OCI-M1 (cell line): ENCODE measurements around the gene ACCS.

Experiments used
- DNase-seq: peaks from one replicate; lab custom pipeline; 2025; lab: John Stamatoyannopoulos, UW

ACCS gene

GRCh38 chr11:44043157-44043556 lies 22.9 kb upstream of the ACCS start:
- DNase-seq, result no peak

GRCh38 chr11:44046182-44046581 lies 19.9 kb upstream of the ACCS start:
- DNase-seq, result no peak

GRCh38 chr11:44047298-44047697 lies 18.8 kb upstream of the ACCS start:
- DNase-seq, result no peak

GRCh38 chr11:44047931-44048431 lies 18.1 kb upstream of the ACCS start, which contains the start of gene ACCSL:
TSS of gene ACCSL (plus strand) at chr11:44047981. CDS start at chr11:44048037, 56 bp downstream.
- DNase-seq, result no peak

GRCh38 chr11:44049832-44050231 lies 16.2 kb upstream of the ACCS start:
- DNase-seq, result no peak

- DNase-seq, result no peak
Observed at GRCh38 chr11:44051171-44051570, 14.9 kb upstream of the ACCS start.

GRCh38 chr11:44057340-44057739 lies 8.7 kb upstream of the ACCS start:
- DNase-seq, result no peak

GRCh38 chr11:44058275-44058674 lies 7.8 kb upstream of the ACCS start:
- DNase-seq, result no peak

- no peak for DNase-seq
Observed at GRCh38 chr11:44065161-44065661, 859 bp upstream of the ACCS start.

GRCh38 chr11:44066732-44067141 lies 667 bp downstream of the ACCS start:
- DNase-seq, result peak; percentile 56

- DNase-seq, result peak; percentile 56
Observed at GRCh38 chr11:44067266-44067665, 1.2 kb downstream of the ACCS start.

- DNase-seq, result no peak
Observed at GRCh38 chr11:44068180-44068579, 2.1 kb downstream of the ACCS start.

GRCh38 chr11:44071157-44071556 lies 5.1 kb downstream of the ACCS start:
- DNase-seq, result no peak

GRCh38 chr11:44072757-44073658 lies 6.9 kb downstream of the ACCS start:
- no peak for DNase-seq

- no peak for DNase-seq
Observed at GRCh38 chr11:44078794-44079193, 12.7 kb downstream of the ACCS start.

- no peak for DNase-seq
Observed at GRCh38 chr11:44079376-44079775, 13.3 kb downstream of the ACCS start.

- DNase-seq, result no peak
Observed at GRCh38 chr11:44080951-44081350, 14.9 kb downstream of the ACCS start.

- no peak for DNase-seq
Observed at GRCh38 chr11:44082645-44083044, 16.6 kb downstream of the ACCS start.

GRCh38 chr11:44083433-44083832 lies 17.4 kb downstream of the ACCS start:
- DNase-seq, result no peak

GRCh38 chr11:44083906-44084305 lies 17.8 kb downstream of the ACCS start:
- no peak for DNase-seq

GRCh38 chr11:44085330-44085729 lies 19.3 kb downstream of the ACCS start:
- no peak for DNase-seq

- no peak for DNase-seq
Observed at GRCh38 chr11:44088377-44088776, 22.3 kb downstream of the ACCS start.

- DNase-seq, result no peak
Observed at GRCh38 chr11:44088871-44089270, 22.8 kb downstream of the ACCS start.
